GM10847 (cell line): ENCODE data around the gene ACAP3.

ENCODE experiments used
- POLR2A ChIP-seq: IDR thresholded peaks from 2 replicates; pipeline ENCODE4 v1.6.1; 2011; ENCODE audit not compliant: insufficient read length; ENCODE audit errors: extremely low read depth

The ACAP3 gene

GRCh38 chr1:1307923-1308755 lies at the start of gene ACAP3, which contains the start of gene PUSL1:
Gene ACAP3, minus strand, starts transcription at chr1:1307930. Its CDS starts 115 bp downstream, at chr1:1307815.
Gene PUSL1, plus strand, starts transcription at chr1:1308597. Its CDS starts 47 bp downstream, at chr1:1308644.
- peak; percentile 33 for TF ChIP-seq POLR2A

- no peak for TF ChIP-seq POLR2A
Observed at GRCh38 chr1:1356796-1357401, 49.2 kb upstream of the ACAP3 start.

- TF ChIP-seq POLR2A: no peak
Observed at GRCh38 chr1:1356166-1356795, 48.6 kb upstream of the ACAP3 start.

GRCh38 chr1:1355416-1355815 lies 47.7 kb upstream of the ACAP3 start:
- no peak for TF ChIP-seq POLR2A

- TF ChIP-seq POLR2A: no peak
Observed at GRCh38 chr1:1354271-1355247, 46.8 kb upstream of the ACAP3 start.

GRCh38 chr1:1353389-1354151 lies 45.8 kb upstream of the ACAP3 start:
- TF ChIP-seq POLR2A: no peak

- TF ChIP-seq POLR2A: no peak
Observed at GRCh38 chr1:1352786-1353388, 45.2 kb upstream of the ACAP3 start.

GRCh38 chr1:1351511-1352427 lies 44.0 kb upstream of the ACAP3 start:
- TF ChIP-seq POLR2A: no peak

GRCh38 chr1:1349256-1350012 lies 41.7 kb upstream of the ACAP3 start, which contains the start of gene DVL1:
Gene DVL1, minus strand, starts transcription at chr1:1349418. Its CDS starts 353 bp downstream, at chr1:1349065.
- TF ChIP-seq POLR2A: peak; percentile 79

GRCh38 chr1:1348420-1349255 lies 40.9 kb upstream of the ACAP3 start:
- no peak for TF ChIP-seq POLR2A
